ENCODE data around the gene ABCB11.

The ABCB11 gene

DNA sequence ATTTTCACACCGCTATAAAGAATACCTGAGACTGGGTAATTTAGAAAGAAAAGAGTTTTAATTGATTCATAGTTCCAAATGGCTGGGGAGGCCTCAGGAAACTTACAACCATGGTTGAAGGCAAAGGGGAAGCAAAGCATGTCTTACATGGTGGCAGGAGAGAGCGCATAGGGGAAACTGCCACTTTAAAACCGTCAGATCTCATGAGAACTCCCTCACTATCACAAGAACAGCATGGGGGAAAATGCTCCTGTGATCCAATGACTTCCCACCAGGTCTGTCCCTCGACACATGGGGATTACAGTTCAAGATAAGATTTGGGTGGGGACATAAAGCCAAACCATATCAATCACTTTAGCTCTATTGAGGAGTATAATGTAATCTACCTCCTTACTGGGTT lies 53.5 kb downstream of the ABCB11 start:
- Histone ChIP-seq H3K27me3 (ENCODE audit: insufficient read depth, low read depth) (no peaks in the 10 kb centered on the region), H3K79me2 (ENCODE audit: insufficient read depth, low read depth) (no peaks in the 10 kb centered on the region), H3K4me3 (IDR thresholded peaks at IDR 0.05; ENCODE audit: insufficient read depth, low read depth, low read length) (no peak overlapping the region), H3K4me2 (no peak overlapping the region), H4K20me1 (ENCODE audit: insufficient read depth) (no peaks in the 10 kb centered on the region), H3K9ac (no peak overlapping the region), H3K36me3 (ENCODE audit: insufficient read depth) (no peaks in the 10 kb centered on the region), H3K27ac (no peak overlapping the region), H2AFZ (ENCODE audit: low read depth) (no peak overlapping the region), H3K4me1 (ENCODE audit: low read depth, poor library complexity, severe bottlenecking) (no peaks in the 10 kb centered on the region)
- TF ChIP-seq, protein P1, sequence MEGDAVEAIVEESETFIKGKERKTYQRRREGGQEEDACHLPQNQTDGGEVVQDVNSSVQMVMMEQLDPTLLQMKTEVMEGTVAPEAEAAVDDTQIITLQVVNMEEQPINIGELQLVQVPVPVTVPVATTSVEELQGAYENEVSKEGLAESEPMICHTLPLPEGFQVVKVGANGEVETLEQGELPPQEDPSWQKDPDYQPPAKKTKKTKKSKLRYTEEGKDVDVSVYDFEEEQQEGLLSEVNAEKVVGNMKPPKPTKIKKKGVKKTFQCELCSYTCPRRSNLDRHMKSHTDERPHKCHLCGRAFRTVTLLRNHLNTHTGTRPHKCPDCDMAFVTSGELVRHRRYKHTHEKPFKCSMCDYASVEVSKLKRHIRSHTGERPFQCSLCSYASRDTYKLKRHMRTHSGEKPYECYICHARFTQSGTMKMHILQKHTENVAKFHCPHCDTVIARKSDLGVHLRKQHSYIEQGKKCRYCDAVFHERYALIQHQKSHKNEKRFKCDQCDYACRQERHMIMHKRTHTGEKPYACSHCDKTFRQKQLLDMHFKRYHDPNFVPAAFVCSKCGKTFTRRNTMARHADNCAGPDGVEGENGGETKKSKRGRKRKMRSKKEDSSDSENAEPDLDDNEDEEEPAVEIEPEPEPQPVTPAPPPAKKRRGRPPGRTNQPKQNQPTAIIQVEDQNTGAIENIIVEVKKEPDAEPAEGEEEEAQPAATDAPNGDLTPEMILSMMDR (conservative IDR thresholded peaks at IDR 0.05; ENCODE audit: low read depth, low read length) = no peak

DNA sequence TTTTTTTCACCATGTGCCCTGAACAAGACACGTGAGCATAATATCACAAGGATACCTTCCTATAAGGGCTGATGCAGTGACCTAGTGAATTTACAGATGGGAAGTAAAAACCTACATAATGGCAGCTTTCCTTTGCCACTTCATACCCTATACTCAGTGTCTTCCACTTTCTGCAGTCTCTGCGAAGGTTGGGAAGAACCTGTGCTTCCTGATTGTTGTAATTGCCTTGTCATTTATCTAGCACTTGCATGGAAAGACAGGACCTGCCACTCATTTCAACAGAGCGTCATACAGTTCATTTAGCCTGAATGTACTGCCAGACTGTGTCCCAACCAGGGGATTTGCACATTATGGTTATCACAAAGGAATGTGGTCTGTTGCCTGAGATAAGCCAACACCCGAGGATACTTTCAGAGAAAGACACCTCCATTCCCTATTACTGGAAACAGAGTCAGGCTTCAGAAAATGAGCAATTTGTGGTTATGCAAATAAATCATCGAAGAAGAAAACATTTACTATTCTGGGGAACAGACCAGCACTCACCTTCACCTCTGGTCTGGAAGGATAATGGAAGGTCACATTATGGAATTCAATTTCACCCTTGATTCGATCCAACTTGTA lies 55.0 kb downstream of the ABCB11 start:
- Histone ChIP-seq H4K20me1 (ENCODE audit: insufficient read depth) (no peaks in the 10 kb centered on the region), H3K36me3 (ENCODE audit: insufficient read depth) (no peaks in the 10 kb centered on the region), H2AFZ (ENCODE audit: low read depth) (no peak overlapping the region), H3K4me2 (no peak overlapping the region), H3K4me3 (IDR thresholded peaks at IDR 0.05; ENCODE audit: insufficient read depth, low read depth, low read length) (no peak overlapping the region), H3K79me2 (ENCODE audit: insufficient read depth, low read depth) (no peaks in the 10 kb centered on the region), H3K27ac (no peak overlapping the region), H3K27me3 (ENCODE audit: insufficient read depth, low read depth) (no peaks in the 10 kb centered on the region), H3K9ac (no peak overlapping the region), H3K4me1 (ENCODE audit: low read depth, poor library complexity, severe bottlenecking) (no peaks in the 10 kb centered on the region)
- TF ChIP-seq, protein P1 (conservative IDR thresholded peaks at IDR 0.05; ENCODE audit: low read depth, low read length) = no peak

DNA sequence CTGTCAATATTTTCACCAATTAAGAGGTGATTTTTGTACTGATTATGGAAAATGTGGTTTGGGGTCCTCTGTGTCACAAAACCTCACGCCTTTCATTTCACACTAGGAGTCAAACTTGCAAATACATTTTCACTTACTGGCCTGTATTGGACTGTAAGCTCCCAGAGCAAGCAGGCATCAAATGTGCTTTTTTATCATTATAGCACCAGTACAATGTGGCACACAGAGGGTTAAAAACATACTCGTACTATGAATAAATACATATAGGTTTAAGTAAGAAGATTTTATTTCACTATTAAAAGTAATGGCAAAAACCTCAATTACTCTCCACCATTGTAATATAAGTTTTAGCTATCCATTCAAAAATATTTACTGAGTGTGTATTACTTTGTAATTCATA lies 56.7 kb downstream of the ABCB11 start:
- Histone ChIP-seq H3K27me3 (ENCODE audit: insufficient read depth, low read depth) (no peaks in the 10 kb centered on the region), H3K36me3 (ENCODE audit: insufficient read depth) (no peaks in the 10 kb centered on the region), H4K20me1 (ENCODE audit: insufficient read depth) (no peaks in the 10 kb centered on the region), H3K4me3 (IDR thresholded peaks at IDR 0.05; ENCODE audit: insufficient read depth, low read depth, low read length) (no peak overlapping the region), H3K27ac (no peak overlapping the region), H2AFZ (ENCODE audit: low read depth) (no peak overlapping the region), H3K79me2 (ENCODE audit: insufficient read depth, low read depth) (no peaks in the 10 kb centered on the region), H3K4me2 (no peak overlapping the region), H3K9ac (no peak overlapping the region), H3K4me1 (ENCODE audit: low read depth, poor library complexity, severe bottlenecking) (no peaks in the 10 kb centered on the region)
- TF ChIP-seq, protein P1 (conservative IDR thresholded peaks at IDR 0.05; ENCODE audit: low read depth, low read length) = no peak

DNA sequence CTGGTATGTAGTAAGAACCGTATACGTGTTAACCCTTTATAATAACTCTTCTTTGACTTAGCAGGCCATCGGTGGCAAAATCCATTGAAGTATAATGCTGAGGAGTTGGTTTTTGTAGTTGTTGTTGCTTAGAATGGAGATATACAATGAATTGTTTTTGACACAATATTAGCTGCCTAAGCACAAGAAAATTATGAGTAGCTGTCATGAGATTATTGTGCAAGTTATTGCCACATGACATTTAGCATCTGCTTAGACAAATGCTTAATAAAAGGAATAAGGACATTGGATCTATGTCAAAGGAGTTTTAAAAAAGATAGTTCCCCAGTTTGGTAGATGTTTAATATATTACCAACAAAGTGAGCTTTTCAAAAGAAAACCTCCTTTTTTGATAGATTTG lies 59.9 kb downstream of the ABCB11 start:
- TF ChIP-seq, protein P1 (conservative IDR thresholded peaks at IDR 0.05; ENCODE audit: low read depth, low read length) = no peak
- H4K20me1 ChIP-seq (ENCODE audit: insufficient read depth) = no peaks in the 10 kb centered on the region
- H3K79me2 ChIP-seq (ENCODE audit: insufficient read depth, low read depth) = no peaks in the 10 kb centered on the region
- no peak overlapping the region for H3K4me2 ChIP-seq
- H2AFZ ChIP-seq (ENCODE audit: low read depth) = no peak overlapping the region
- H3K4me3 ChIP-seq (IDR thresholded peaks at IDR 0.05; ENCODE audit: insufficient read depth, low read depth, low read length) = no peak overlapping the region
- no peak overlapping the region for H3K27ac ChIP-seq
- no peaks in the 10 kb centered on the region for H3K27me3 ChIP-seq (ENCODE audit: insufficient read depth, low read depth)
- no peaks in the 10 kb centered on the region for H3K36me3 ChIP-seq (ENCODE audit: insufficient read depth)
- no peaks in the 10 kb centered on the region for H3K4me1 ChIP-seq (ENCODE audit: low read depth, poor library complexity, severe bottlenecking)
- H3K9ac ChIP-seq = no peak overlapping the region

Measured in KMS-11 (cell line).